Epithelial cell of proximal tubule (primary cell): ENCODE measurements around the gene CREB3L2. TPM values are rescaled to one million over a fixed set of nuclear protein-coding genes. Genes with fewer than 3 reads are reported as not detected.
A peak's percentile ranks its signal among the peaks of the same experiment; 100 is the strongest.

Source experiments
- DNase-seq: peaks from one replicate; pipeline ENCODE4 v3.0.0-alpha.2; 2011; ENCODE audit warnings: low read depth
- H3K4me3 ChIP-seq: 2 replicates; pipeline ENCODE4 v1.5.1; 2011; ENCODE audit warnings: low read depth, mild to moderate bottlenecking, low read length
- total RNA-seq: library from RNA; depleted of rRNA; stranded (reverse); fragments of >200 nt; gene quantifications from 2 replicates; pipeline ENCODE4 v1.2.3, GENCODE V29; 2015
- TF ChIP-seq, protein P1 (sequence below): conservative IDR thresholded peaks from 2 replicates; pipeline ENCODE4 v1.5.1; 2012; ENCODE audit warnings: low read depth, mild to moderate bottlenecking, low read length

The CREB3L2 gene
- total RNA-seq, 1 donor from 2014 or later: 18.3 TPM

DNA sequence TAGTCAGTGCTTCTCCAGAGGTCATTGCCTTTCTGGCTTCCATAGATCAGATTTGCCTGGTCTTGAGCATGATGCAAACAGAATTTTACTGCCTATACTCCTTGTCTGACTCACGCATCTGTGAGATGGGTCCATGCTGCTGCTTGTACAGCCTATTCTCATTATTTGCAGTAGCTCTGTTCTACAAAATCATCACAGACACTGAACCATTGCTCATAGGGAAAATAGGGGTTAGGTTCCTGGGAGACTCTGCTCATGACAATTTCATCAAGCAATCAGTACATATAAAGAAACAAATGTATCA lies 7.4 kb upstream of the CREB3L2 start:
- no peak for DNase-seq
- H3K4me3 ChIP-seq: no peak overlapping the region
- TF ChIP-seq, protein P1, sequence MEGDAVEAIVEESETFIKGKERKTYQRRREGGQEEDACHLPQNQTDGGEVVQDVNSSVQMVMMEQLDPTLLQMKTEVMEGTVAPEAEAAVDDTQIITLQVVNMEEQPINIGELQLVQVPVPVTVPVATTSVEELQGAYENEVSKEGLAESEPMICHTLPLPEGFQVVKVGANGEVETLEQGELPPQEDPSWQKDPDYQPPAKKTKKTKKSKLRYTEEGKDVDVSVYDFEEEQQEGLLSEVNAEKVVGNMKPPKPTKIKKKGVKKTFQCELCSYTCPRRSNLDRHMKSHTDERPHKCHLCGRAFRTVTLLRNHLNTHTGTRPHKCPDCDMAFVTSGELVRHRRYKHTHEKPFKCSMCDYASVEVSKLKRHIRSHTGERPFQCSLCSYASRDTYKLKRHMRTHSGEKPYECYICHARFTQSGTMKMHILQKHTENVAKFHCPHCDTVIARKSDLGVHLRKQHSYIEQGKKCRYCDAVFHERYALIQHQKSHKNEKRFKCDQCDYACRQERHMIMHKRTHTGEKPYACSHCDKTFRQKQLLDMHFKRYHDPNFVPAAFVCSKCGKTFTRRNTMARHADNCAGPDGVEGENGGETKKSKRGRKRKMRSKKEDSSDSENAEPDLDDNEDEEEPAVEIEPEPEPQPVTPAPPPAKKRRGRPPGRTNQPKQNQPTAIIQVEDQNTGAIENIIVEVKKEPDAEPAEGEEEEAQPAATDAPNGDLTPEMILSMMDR: no peak

DNA sequence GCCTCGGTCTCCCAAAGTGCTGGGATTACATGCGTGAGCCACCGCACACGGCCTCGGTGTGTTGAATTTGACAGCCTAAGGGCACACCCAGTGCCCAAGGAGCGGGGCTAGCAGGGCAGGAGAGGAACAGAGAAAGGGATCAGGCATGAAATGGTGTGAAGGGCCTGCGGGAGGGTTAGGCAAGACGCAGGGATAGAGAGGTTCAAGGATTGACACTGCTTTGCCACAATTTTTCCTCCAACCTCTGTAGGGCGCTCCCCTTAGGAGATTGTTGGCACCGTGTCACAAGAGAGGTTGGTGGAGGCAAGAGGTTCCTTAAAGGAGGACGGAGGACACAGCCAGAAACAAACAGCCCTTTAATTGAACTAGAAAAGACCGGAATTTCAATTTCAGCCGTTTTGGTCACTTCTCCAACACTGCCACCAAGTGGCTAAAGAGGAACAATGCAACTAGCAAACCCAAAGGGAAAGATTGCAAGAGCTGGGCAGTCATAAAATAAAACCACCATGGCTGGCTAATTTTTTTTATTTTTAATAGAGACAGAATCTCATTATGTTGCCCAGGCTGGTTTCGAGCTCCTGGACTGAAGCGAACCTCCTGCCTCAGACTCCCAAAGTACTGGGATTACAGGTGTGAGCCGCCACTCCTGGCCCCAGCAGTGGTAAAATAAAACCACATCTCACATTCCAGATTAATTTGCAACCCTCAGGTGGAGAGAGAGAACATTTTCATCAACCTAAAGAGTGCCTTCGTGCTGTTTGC lies 6.9 kb upstream of the CREB3L2 start:
- H3K4me3 ChIP-seq: no peak overlapping the region
- TF ChIP-seq, protein P1: peak; percentile 90
- DNase-seq: no peak

DNA sequence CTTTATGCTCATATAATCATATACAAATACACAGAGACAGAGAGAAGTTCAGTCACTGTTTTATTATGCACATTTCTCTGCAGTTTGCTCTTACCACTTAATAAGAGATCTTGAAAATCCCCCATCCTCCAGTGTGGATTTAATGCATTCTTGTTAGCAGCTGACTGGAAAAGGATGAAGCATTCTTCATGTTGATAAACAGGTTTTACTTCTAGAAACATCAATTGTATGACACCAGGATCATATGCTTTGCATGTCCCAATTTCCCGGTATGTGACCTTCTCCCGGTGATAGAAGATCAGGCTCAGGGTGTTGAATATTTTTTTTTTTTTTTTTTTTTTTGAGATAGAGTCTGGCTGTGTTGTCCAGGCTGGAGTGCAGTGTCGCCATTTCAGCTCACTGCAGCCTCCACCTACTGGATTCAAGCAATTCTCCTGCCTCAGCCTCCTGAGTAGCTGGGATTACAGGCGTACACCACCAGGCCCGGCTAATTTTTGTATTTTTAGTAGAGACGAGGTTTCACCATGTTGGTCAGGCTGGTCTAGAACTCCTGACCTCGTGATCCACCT lies 6.2 kb upstream of the CREB3L2 start:
- no peak for DNase-seq
- H3K4me3 ChIP-seq: no peak overlapping the region
- TF ChIP-seq, protein P1: no peak

DNA sequence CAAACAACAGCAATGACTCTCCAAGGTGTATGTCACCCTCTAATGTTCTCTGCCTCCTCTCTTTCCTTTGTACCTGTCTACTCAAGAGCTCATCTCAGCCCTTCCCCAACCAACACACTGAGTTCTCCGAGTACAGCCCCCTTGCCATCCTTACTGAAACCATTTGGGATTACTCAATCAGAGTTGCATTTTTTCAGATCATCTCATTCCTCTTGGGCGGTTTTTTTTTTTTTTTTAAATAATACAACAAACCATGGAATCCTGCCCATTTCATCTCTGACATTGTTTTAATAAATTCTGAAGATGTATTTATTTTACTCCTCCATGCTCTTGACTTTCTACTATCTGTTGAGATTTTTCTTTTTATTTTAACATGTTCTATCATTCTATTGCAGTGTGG lies 4.2 kb upstream of the CREB3L2 start:
- TF ChIP-seq, protein P1: no peak
- DNase-seq: no peak
- no peak overlapping the region for H3K4me3 ChIP-seq

DNA sequence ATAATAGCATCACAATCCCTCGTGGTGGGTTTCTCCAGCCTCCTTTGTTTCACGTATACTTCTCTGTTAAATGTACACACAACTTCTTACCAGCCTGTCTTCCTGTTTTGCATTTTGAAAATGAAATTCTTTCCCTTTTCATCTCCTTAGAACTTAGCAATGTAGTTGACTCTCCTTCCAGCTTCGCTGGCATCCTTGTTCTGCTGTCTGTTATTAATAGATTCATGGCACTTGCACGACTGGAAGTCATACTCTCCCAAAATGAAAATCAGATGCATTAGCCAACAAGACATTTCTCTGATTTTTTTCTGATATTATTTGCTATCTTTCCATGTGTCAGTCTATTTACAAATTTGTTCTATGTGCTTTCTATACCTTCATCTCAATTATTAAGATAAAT lies 3.0 kb upstream of the CREB3L2 start:
- no peak overlapping the region for H3K4me3 ChIP-seq
- TF ChIP-seq, protein P1: no peak
- no peak for DNase-seq

DNA sequence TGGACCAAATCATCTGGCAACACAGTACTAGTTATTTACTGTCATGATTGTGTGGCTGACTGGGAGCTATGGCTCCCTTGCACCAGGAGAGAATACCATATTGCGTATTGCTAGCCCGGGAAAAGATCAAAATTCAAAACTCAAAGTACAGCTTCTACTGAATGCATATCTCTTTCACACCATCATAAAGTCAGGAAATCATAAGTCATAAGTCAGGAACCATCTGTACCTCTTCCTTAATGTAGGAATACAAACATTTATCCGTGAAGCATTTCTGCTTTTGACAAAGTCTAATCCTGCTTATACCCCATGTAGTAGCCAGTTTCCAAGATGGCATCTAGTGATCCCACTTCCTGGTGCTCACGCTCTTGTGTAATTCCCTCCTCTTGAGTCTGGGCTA lies 2.2 kb upstream of the CREB3L2 start:
- TF ChIP-seq, protein P1: no peak
- DNase-seq: no peak

DNA sequence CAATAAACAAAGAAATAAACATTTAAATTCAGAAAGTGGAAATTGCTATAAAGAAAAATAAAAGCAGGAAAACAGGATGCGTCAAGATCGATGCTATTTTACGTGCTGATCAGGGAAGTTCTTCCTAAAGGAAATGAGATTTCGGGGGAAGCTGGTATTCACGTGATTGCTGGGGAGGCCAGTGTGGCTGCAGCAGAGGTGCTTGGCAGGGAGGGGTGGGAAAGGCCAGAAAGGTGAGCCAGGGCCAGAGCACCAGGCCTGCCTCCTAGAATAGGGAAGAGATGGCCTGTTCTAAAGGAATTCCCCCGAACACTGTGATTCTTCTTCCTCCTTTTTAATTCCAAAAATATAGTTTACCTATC lies 923 bp upstream of the CREB3L2 start:
- no peak for DNase-seq
- H3K4me3 ChIP-seq: no peak overlapping the region
- TF ChIP-seq, protein P1: no peak

More for the DNA sequence above, 2.2 kb upstream of the CREB3L2 start:
- H3K4me3 ChIP-seq: no peak overlapping the region
